Heart left ventricle (tissue), 16 donors: Measurements from ENCODE around the gene PXMP4. TPM values are rescaled to one million over a fixed set of nuclear protein-coding genes. Genes with fewer than 3 reads are reported as not detected.
A peak's percentile ranks its signal among the peaks of the same experiment; 100 is the strongest.

Experiments used
- ATAC-seq, 4 donors: fragments of 200-7000 bp; cut with Tn5 transposase; one replicate each; pipeline ENCODE4 v1.9.1; 2020 to 2022; ENCODE audit warnings: moderate library complexity in 4 of 4, mild to moderate bottlenecking in 3 of 4, moderate number of reproducible peaks in 1 of 4
- DNase-seq, 5 donors: peaks; one replicate each; pipeline ENCODE4 v3.0.0-alpha.2; 2020
- H3K27ac ChIP-seq, 12 donors: fragments of 200-600 bp; sonication (generic) in 4 of 12; one replicate each; pipeline versions ENCODE4 v1.5.0 to v1.8.0; 2016 to 2022; ENCODE audit warnings: mild to moderate bottlenecking in 2 of 12
- H3K27me3 ChIP-seq, 9 donors: fragments of 200-600 bp; sonication (generic) in 2 of 9; one replicate each; pipeline versions ENCODE4 v1.5.1 to v1.8.0; 2016 to 2022; ENCODE audit warnings: mild to moderate bottlenecking in 3 of 9
- H3K36me3 ChIP-seq, 9 donors: fragments of 200-600 bp; sonication (generic) in 2 of 9; one replicate each; pipeline versions ENCODE4 v1.5.0 to v1.8.0; 2018 to 2022; ENCODE audit warnings: mild to moderate bottlenecking in 2 of 9
- H3K4me1 ChIP-seq, 12 donors: fragments of 200-600 bp; sonication (generic) in 4 of 12; one replicate each; pipeline versions ENCODE4 v1.5.0 to v1.8.0; 2016 to 2022; ENCODE audit warnings: mild to moderate bottlenecking in 3 of 12
- H3K4me3 ChIP-seq, 12 donors: fragments of 200-600 bp; sonication (generic) in 4 of 12; one replicate each; pipeline versions ENCODE4 v1.5.0 to v1.8.0; 2017 to 2022; ENCODE audit warnings: mild to moderate bottlenecking in 9 of 12, moderate library complexity in 4 of 12
- H3K9me3 ChIP-seq, 12 donors: fragments of 200-600 bp; sonication (generic) in 4 of 12; one replicate each; pipeline versions ENCODE4 v1.5.0 to v1.8.0; 2016 to 2022; ENCODE audit warnings: mild to moderate bottlenecking in 1 of 12
- POLR2A ChIP-seq, 2 donors: fragments of 450-650 bp; IDR thresholded peaks; one replicate each; pipeline ENCODE4 v1.6.1; 2017; ENCODE audit warnings: antibody characterized with exemption in 2 of 2, mild to moderate bottlenecking in 2 of 2, moderate library complexity in 2 of 2
- WGBS, 4 donors: extraction: QIAGEN DNeasy Blood & Tissue Kit in 2 of 4; methylation state at CpG; one replicate each; pipeline versions ENCODE4 v1.1.5 to v1.1.7; 2013 to 2018; 5-methylcytosine and 5-hydroxymethylcytosine counted together
- intact Hi-C, 10 donors: fragments of 100-400 bp; cut with DNase I; formaldehyde crosslinking; loops; one replicate each; pipeline versions ENCODE4 v1.11.1 to v1.14.2; 2022
- long read RNA-seq, 3 donors: library from polyadenylated mRNA; unstranded; transcript quantifications; one replicate each; pipeline ENCODE4 v2.0.0, GENCODE V29; 2020 to 2021
- polyA plus RNA-seq, 2 donors: library from polyadenylated mRNA; stranded (reverse); fragments of 200-250 nt; gene quantifications; one replicate each; pipeline ENCODE4 v1.2.3, GENCODE V29; 2013
- total RNA-seq, 9 donors: library from RNA; depleted of rRNA in 2 of 9; stranded (reverse); fragments of >200 nt in 2 of 9; fragmentation: NEBNext Ultra II Directional in 3 of 9; extraction: Animal tissue kit (Norgen Biotek cat#: 25700) in 3 of 9; gene quantifications; one replicate each; pipeline versions ENCODE4 v1.1.0 to v1.2.4, GENCODE V29; 2016 to 2023
- TF ChIP-seq, protein P1 (sequence below), 12 donors: fragments of 200-600 bp; sonication (generic) in 4 of 12; IDR thresholded peaks; one replicate each; pipeline versions ENCODE4 v1.5.0 to v1.8.0; 2018 to 2022; ENCODE audit warnings: antibody characterized with exemption in 12 of 12, mild to moderate bottlenecking in 5 of 12
- donor health status: ischemic (EF 13 %, LVEDD 7.1; RV severe dilation, severe dysfunction).
- donor health status: healthy with polysubstance abuse.
- donor health status: DM: no; HTN: yes; CAD: no.
- donor health status: DM: no; HTN: no; CAD: no.
- donor health status: ischemic (EF 25% LVEDD 6.9; RV normal size, moderate dysfunction).
- donor health status: ischemic (EF 25% LVEDD 5.7; RV mildly dilated, moderate dysfunction).
- donor health status: healthy.
- donor health status: DM: yes; HTN: yes; CAD: no.
- donor health status: ischemic (EF 35%, LVEDD 5.7; RV mildly dilated, moderate dysfunction).
- donor health status: nonischemic (EF 11% LVEDD 7.7; RV severe dilation, severe dysfunction).
- donor health status: DM: yes; HTN: yes; CAD: no.
- donor health status: PGD.
- donor health status: ischemic (EF 29% LVEDD 5.4; RV normal size, mild dysfunction).
- donor health status: nonischemic (EF 23%, LVEDD 6.1; RV moderate dilation, normal function).

The PXMP4 gene, protein sequence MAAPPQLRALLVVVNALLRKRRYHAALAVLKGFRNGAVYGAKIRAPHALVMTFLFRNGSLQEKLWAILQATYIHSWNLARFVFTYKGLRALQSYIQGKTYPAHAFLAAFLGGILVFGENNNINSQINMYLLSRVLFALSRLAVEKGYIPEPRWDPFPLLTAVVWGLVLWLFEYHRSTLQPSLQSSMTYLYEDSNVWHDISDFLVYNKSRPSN
- total RNA-seq (10 to 100 TPM in 6 of 9 donors, 1 to 10 TPM in 3; 8.2 to 13.0 (median 11.9) TPM), polyA plus RNA-seq (1 to 10 TPM; 5.0 to 7.5 TPM)
- long read RNA-seq, donor 1, full-length matches to known transcripts: 9 of 12 reads
- long read RNA-seq, donor 1, partial matches to known transcripts: 0 of 12 reads
- long read RNA-seq, donor 1, other reads (novel, unspliced or antisense): 3 of 12 reads
- long read RNA-seq, donor 2, full-length matches to known transcripts: 24 of 30 reads
- long read RNA-seq, donor 2, partial matches to known transcripts: 0 of 30 reads
- long read RNA-seq, donor 2, other reads (novel, unspliced or antisense): 6 of 30 reads
- long read RNA-seq, donor 3, full-length matches to known transcripts: 6 of 8 reads
- long read RNA-seq, donor 3, partial matches to known transcripts: 0 of 8 reads
- long read RNA-seq, donor 3, other reads (novel, unspliced or antisense): 2 of 8 reads

DNA sequence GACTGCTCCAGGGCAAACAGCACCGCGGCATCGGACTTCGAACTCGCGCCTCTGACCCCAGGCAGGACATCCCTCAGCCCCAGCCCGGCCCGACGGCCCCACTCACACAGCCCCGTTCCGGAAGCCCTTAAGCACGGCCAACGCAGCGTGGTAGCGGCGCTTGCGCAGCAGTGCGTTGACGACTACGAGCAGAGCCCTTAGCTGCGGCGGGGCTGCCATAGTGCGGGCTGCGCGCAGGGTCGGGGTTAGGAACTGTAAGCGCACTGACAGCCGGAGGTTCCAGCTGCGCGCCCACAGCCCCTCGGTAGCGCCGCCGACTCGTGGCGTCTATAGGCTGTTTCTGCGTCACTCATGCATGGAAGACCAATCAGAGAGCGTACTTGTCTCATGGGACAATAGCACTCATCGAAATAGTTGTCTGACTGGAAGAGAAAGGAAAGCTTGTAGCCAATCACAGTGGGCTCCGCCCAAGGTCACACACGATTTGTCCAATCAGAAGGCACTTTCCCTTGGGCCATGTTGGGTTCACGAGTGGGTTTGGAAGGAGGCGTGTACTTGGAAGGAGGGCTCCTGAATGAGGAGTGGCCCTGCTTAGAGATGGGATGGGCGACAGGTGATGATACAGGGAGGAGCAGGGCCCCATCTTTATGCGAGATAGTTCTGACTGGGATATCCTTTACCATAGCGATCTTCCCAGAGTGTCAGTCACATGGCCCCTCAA is at the start of gene PXMP4:
Gene PXMP4 (minus strand): TSS at position 322 of the 721 bp plus-strand sequence. CDS start 103 bp downstream, at position 219.
- Histone ChIP-seq H3K9me3 (no peaks in the 10 kb centered on the region), H3K36me3 (peaks cover 0 to 4% (median 0%) of the 10 kb centered on the region in 9 donors), H3K4me1 (peaks cover 0 to 16% (median 9%) of the 10 kb centered on the region in 12 donors), H3K27ac (peak within 1 kb of the TSS in 11 of 12 donors; percentile 46 to 85 (median 76)), H3K27me3 (no peaks in the 10 kb centered on the region), H3K4me3 (peak within 1 kb of the TSS; percentile 63 to 100 (median 86))
- intact Hi-C loops: loop anchor here in 3 of 10 donors (5.0 kb wide), 1 partner anchor 33 kb away; the partner anchor contains the start of gene E2F1 (in 3 of the 3)
- ATAC-seq (peak; percentile 99 to 100 (median 100)), DNase-seq (peak; percentile 90 to 95 (median 94))
- 1 to 5% (median 3%) methylated on average over 24 to 46 of the region's 46 CpGs for WGBS, 4 donors
- TF ChIP-seq, protein P1, sequence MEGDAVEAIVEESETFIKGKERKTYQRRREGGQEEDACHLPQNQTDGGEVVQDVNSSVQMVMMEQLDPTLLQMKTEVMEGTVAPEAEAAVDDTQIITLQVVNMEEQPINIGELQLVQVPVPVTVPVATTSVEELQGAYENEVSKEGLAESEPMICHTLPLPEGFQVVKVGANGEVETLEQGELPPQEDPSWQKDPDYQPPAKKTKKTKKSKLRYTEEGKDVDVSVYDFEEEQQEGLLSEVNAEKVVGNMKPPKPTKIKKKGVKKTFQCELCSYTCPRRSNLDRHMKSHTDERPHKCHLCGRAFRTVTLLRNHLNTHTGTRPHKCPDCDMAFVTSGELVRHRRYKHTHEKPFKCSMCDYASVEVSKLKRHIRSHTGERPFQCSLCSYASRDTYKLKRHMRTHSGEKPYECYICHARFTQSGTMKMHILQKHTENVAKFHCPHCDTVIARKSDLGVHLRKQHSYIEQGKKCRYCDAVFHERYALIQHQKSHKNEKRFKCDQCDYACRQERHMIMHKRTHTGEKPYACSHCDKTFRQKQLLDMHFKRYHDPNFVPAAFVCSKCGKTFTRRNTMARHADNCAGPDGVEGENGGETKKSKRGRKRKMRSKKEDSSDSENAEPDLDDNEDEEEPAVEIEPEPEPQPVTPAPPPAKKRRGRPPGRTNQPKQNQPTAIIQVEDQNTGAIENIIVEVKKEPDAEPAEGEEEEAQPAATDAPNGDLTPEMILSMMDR (IDR thresholded peaks at IDR 0.05): no peak
- peak in 1 of 2 donors; percentile 40 for TF ChIP-seq POLR2A (IDR thresholded peaks at IDR 0.05)

DNA sequence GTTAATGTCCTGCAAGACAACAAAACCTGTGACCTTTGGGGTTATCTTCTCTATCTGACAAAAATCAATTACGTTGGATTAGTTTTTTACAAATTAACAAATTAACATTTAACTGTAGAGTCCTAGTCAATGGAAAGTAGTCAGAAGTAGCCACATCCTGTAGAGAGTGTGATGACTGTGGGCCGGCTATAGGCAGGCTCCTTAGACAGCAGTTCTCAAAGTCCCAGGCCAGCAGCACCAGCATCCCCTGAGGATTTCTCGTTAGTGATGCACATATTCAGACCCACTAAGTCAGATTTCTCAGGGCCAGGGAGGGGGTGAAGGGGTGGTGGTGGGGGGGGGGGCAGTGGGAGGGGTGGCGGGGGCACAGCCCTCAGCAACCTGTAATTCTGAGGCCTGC is 48.9 kb upstream of the PXMP4 start:
- H3K36me3 ChIP-seq: peaks cover 0 to 49% (median 21%) of the 10 kb centered on the region in 9 donors
- WGBS, 4 donors: 91 to 95% (median 92%) methylated on average over 4 of the region's 4 CpGs
- no peaks in the 10 kb centered on the region for H3K4me1 ChIP-seq
- H3K27ac ChIP-seq: no peak overlapping the region
- no peak overlapping the region for H3K4me3 ChIP-seq
- H3K27me3 ChIP-seq: no peaks in the 10 kb centered on the region
- intact Hi-C loops: no loop called here
- H3K9me3 ChIP-seq: no peaks in the 10 kb centered on the region
- no peak for DNase-seq
- ATAC-seq: no peak
- no peak for TF ChIP-seq POLR2A (IDR thresholded peaks at IDR 0.05)
- TF ChIP-seq, protein P1 (IDR thresholded peaks at IDR 0.05): no peak

DNA sequence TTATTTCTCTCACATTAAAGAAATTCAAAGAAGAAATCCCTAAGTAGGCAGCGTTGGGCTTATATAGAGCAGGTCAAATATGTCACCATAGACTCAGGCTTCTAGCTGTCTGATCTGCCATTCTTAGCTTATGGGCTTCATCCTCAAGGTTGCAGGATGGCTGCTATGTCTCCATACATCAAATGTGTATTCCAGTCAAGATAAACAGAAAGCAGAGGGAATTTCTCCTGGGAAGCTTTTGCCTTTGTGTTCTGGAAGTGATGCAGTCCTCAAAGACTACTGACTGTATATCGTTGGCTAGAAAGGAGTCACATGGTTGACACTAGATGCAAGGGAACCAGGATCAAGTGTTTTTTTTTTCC is 47.6 kb upstream of the PXMP4 start:
- H3K4me1 ChIP-seq: no peaks in the 10 kb centered on the region
- no peaks in the 10 kb centered on the region for H3K9me3 ChIP-seq
- ATAC-seq: no peak
- DNase-seq: no peak
- no peaks in the 10 kb centered on the region for H3K27me3 ChIP-seq
- intact Hi-C loops: no loop called here
- no peak overlapping the region for H3K4me3 ChIP-seq
- TF ChIP-seq, protein P1 (IDR thresholded peaks at IDR 0.05): no peak
- TF ChIP-seq POLR2A (IDR thresholded peaks at IDR 0.05): no peak
- peaks cover 0 to 49% (median 24%) of the 10 kb centered on the region in 9 donors for H3K36me3 ChIP-seq
- 97 to 99% (median 98%) methylated on average over 2 of the region's 2 CpGs for WGBS, 4 donors
- no peak overlapping the region for H3K27ac ChIP-seq
